Gastrocnemius medialis (tissue), 4 donors: ENCODE measurements around the gene MC1R.

Experiments used
- CTCF ChIP-seq, 5 experiments: fragments of 450-650 bp in 3 of 5; fragments of 200-600 bp in 2 of 5; sonication (generic) in 2 of 5; IDR thresholded peaks in 4 of 5; conservative IDR thresholded peaks in 1 of 5; 1 replicate in 4 of 5; 2 replicates in 1 of 5; pipeline ENCODE4 v1.5.1; 2016 to 2019; ENCODE audit warnings: antibody characterized with exemption in 5 of 5, mild to moderate bottlenecking in 3 of 5, moderate library complexity in 3 of 5
- POLR2A ChIP-seq, 2 donors: fragments of 450-650 bp; IDR thresholded peaks; one replicate each; pipeline ENCODE4 v1.6.1; 2017; ENCODE audit warnings: antibody characterized with exemption in 2 of 2, mild to moderate bottlenecking in 2 of 2, moderate library complexity in 2 of 2

GRCh38 chr16:89890200-89890599 is 28.5 kb upstream of the MC1R start:
- TF ChIP-seq POLR2A (IDR thresholded peaks at IDR 0.05) = no peak
- no peak for TF ChIP-seq CTCF (IDR thresholded peaks at IDR 0.05 in 4 of 5, conservative IDR thresholded peaks at IDR 0.05 in 1 of 5)
